HL-60/S4 treated with phorbol 12-myristate 13-acetate at 8.2 ng/mL for 4 days and 3 days (cell line): Measurements from ENCODE around the gene UROD.
"Not testable (repeated sequence)": the region's sequence is repeated elsewhere in the genome, so short reads cannot be mapped to it uniquely, and the experiment has no call there.

ENCODE experiments used
- in situ Hi-C: fragments of 300-500 bp; cut with MboI; formaldehyde crosslinking; loops from 2 replicates; pipeline ENCODE4 v1.15.0; 2022; ENCODE audit warnings: low sequenced_read_pairs

UROD gene

GRCh38 chr1:45037456-45037855, 25.4 kb downstream of the UROD start:
- in situ Hi-C loops = no loop called here

- in situ Hi-C loops = no loop called here
Observed at GRCh38 chr1:45038240-45038639, 26.2 kb downstream of the UROD start.

GRCh38 chr1:45038661-45039364, 26.8 kb downstream of the UROD start:
- in situ Hi-C loops = no loop called here

GRCh38 chr1:45040297-45040696, 28.2 kb downstream of the UROD start:
- in situ Hi-C loops = no loop called here

GRCh38 chr1:45043094-45043493, 31.0 kb downstream of the UROD start:
- in situ Hi-C loops = no loop called here

GRCh38 chr1:45044916-45045315, 32.9 kb downstream of the UROD start:
- in situ Hi-C loops = no loop called here

GRCh38 chr1:45047032-45047431, 35.0 kb downstream of the UROD start:
- in situ Hi-C loops = no loop called here

- in situ Hi-C loops = no loop called here
Observed at GRCh38 chr1:45051005-45051772, 39.1 kb downstream of the UROD start.

- in situ Hi-C loops = no loop called here
Observed at GRCh38 chr1:45057542-45057941, 45.5 kb downstream of the UROD start.

- in situ Hi-C loops = no loop called here
Observed at GRCh38 chr1:45059829-45060228, 47.8 kb downstream of the UROD start.

GRCh38 chr1:45062463-45062862, 50.4 kb downstream of the UROD start:
- in situ Hi-C loops = not testable (repeated sequence)

- in situ Hi-C loops = no loop called here
Observed at GRCh38 chr1:45065083-45065482, 53.0 kb downstream of the UROD start.
